C4-2B (cell line): ENCODE measurements around the gene FOXRED2.
A peak's percentile ranks its signal among the peaks of the same experiment; 100 is the strongest.

ENCODE experiments used
- H3K27ac ChIP-seq: fragments of 450-650 bp; 2 replicates; pipeline ENCODE4 v1.5.1; 2017
- ZFX ChIP-seq: fragments of 450-650 bp; IDR thresholded peaks from 2 replicates; pipeline ENCODE4 v1.6.1; 2017
- TF ChIP-seq, protein P1 (sequence below): fragments of 450-650 bp; conservative IDR thresholded peaks from 2 replicates; pipeline ENCODE4 v1.5.1; 2017; ENCODE audit warnings: mild to moderate bottlenecking

The FOXRED2 gene

DNA sequence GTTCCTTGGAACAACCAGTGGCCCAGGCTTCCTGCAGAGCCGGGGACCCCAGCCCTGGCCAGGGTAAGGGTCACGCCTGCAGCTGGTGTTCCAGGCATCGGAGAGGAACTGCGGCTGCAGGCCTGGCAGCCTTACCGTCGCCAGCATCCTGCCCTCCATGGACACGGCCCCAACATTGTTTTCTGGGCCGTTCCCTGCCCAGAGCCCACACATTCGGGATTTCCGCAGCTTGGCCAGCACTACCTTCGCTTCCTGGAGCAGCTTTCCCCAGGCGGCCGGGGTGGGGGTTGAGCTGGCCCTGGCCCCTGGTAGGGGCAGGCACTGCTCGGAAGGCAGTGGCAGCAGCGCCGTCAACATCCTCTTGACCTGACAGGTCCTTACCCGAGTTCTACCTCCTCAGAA lies 43.1 kb downstream of the FOXRED2 start:
- TF ChIP-seq, protein P1, sequence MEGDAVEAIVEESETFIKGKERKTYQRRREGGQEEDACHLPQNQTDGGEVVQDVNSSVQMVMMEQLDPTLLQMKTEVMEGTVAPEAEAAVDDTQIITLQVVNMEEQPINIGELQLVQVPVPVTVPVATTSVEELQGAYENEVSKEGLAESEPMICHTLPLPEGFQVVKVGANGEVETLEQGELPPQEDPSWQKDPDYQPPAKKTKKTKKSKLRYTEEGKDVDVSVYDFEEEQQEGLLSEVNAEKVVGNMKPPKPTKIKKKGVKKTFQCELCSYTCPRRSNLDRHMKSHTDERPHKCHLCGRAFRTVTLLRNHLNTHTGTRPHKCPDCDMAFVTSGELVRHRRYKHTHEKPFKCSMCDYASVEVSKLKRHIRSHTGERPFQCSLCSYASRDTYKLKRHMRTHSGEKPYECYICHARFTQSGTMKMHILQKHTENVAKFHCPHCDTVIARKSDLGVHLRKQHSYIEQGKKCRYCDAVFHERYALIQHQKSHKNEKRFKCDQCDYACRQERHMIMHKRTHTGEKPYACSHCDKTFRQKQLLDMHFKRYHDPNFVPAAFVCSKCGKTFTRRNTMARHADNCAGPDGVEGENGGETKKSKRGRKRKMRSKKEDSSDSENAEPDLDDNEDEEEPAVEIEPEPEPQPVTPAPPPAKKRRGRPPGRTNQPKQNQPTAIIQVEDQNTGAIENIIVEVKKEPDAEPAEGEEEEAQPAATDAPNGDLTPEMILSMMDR, result no peak
- TF ChIP-seq ZFX, result no peak
- 0 out of 2 replicates have a peak overlapping the region, but pooled peaks have one; percentile 2 for H3K27ac ChIP-seq

DNA sequence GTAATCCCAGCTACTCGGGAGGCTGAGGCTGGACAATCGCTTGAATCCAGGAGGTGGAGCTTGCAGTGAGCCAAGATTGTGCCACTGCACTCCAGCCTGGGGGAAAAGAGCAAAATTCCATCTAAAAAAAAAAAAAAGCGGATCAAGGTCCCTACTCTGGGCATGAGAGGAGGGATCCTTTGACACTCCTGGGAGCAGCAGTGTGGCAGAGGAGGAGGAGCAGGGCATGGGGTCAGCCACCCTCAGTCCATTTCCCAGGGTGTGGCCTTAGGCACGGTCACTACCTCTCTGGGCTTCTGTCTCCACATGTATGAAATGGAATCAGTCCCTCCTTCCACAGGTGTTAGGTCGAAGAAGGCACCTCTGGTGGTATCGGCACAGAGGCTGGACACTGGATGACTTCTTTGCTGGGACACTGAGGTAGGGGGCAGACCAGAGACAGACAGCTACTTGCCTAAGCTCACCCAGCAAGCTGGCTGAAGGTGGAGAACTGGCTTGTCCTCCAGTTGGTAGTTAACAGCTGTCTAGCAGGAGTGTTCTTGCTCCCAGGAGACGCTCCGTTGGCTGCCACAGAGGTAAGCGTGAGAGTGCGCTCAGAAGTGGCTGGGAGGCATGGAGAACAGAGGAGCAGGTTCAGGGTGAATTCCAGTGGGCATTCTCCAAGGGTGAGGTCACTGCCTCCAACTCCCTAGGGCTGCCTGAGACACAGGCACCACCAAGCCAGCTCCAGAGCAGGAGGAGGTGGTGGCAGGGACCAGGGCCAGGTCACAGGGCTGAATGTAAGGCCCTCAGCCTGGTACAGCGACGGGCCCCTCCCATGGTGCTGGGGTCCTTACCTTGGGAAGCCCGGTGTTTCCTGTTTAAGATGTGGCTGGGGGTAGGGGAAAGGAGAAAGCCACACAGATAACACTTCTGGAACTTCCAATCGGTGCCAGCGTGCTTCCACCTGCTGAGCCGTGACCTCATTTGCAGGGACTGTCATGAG lies 44.9 kb downstream of the FOXRED2 start:
- H3K27ac ChIP-seq, result no peak overlapping the region
- no peak for TF ChIP-seq ZFX
- TF ChIP-seq, protein P1, result no peak

DNA sequence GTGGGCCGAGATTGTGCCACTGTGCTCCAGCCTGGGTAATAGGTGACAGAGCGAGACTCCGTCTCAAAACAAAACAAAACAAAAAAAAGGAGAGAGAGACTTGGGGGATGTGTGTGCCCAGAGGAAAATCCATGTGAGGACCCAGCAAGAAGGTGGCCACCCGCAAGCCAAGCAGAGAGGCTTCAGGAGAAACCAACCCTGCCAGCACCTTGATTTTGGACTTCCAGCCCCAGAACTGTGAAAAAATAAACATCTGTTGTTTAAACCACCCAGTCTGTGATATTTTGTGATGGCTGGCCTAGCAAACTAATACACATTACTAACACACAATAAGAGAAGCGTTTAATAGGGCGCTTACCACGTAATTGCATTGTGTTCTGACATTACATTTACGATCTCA lies 46.6 kb downstream of the FOXRED2 start:
- TF ChIP-seq, protein P1, result no peak
- no peak for TF ChIP-seq ZFX

DNA sequence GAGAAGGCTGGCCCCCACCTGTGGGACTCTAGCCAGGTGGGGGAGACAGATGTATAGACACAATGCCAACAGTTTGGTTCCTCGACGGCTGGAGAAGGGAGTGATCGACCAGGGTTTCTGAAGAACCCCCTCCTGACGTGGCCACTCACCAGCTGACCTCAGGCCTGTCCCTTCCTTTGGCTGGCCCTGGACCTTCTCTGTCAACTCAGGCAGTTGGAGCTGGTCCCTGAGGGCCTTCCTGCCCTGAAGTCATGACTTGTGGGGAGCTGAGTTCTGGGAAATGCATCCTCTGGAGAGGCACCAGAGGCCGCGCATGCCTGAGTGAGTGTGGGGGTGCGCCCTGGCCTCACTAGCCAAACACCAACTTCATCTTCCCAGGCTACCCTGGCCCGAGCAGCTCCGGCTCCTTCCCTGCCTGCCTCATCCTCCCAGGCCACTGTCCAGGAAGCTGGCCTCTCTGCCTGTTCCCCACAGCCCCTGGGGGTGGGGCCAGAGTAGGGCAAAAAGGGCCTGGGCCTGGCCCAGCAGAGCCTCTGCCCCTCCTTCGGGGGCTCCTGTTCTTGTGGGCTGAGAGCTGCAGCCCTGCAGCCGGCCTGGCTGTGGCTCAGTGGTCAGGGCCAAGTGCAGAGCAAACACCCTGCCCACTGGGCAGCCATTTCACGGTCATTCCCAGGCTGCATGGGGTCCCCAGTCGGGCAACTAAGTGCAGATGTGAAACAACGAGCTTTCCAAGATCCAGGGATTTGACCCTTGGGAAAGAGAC lies 49.0 kb downstream of the FOXRED2 start:
- TF ChIP-seq, protein P1, result no peak
- no peak for TF ChIP-seq ZFX
- no peak overlapping the region; the same call in 1 of the 2 replicates for H3K27ac ChIP-seq

More for the DNA sequence above, 46.6 kb downstream of the FOXRED2 start:
- H3K27ac ChIP-seq, result peak overlapping the region; percentile 24; the same call in 1 of the 2 replicates

DNA sequence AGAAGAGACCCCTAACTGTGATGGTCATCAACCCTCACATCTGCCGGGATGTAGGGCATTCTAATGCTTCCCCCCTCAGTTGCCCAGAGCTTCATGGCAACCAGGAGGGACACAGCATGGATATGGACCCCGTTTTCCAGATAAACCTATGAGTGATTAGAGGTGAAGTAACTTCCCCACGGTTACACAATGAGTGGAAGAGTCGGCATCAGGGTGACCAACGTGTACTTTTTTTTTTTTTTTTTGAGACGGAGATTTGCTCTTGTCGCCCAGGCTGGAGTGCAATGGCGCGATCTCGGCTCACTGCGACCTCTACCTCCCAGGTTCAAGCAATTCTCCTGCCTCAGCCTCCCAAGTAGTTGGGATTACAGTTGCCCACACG lies 50.4 kb downstream of the FOXRED2 start:
- TF ChIP-seq, protein P1, result no peak
- no peak for TF ChIP-seq ZFX
- no peak overlapping the region for H3K27ac ChIP-seq

DNA sequence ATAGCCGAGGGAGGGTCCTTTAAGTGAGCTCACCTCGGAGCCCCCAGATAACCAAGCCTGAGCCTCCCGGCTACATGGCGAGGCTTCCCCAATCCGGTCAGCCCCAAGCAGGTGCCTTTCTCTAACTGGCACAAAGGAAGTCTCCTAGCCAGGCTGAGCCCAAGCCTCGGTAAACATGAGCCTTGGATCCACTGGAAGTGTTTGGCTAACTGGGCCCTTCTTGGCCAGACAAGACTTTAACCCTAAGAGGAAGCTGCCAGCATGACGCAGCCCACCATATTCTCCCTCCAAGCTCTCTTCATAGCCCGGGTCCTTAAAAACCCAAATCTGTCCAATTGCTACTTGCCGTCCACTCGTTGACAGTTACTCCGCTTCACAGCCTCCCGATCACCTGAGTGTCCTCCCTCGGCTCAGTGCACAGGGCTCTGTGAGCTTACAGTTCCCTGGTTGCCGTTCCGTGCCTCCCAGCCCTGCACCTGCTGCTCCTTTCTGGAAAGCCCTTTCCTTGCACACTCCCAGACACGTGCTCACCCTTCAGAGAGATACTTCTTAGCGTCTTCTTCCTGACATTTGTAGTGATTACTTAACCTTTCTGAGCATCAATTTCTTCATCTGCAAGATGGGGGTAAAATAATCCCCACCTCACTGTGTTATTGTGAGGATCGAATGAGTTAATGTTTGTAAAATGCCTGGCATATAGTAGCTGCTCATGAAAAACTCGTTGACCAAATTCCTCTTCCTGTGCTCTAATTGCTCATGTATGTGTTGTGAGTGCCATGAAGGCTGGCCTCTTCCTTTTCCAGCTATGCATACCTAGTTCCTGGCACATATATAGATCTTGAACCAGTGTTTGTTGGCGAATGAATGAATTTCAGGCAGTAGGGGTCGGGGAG lies 51.0 kb downstream of the FOXRED2 start:
- peak overlapping the region; percentile 61 for H3K27ac ChIP-seq
- TF ChIP-seq ZFX, result no peak
- TF ChIP-seq, protein P1, result no peak
